ENCODE results near the gene ABCG1. TPM values are rescaled to one million over a fixed set of nuclear protein-coding genes. Genes with fewer than 3 reads are reported as not detected.

Gene ABCG1
- total RNA-seq, 1 experiment from 2014 or later, result 6.0 TPM

- no peak for DNase-seq (ENCODE audit: low spot score)
- in situ Hi-C loops (cut with HindIII; ENCODE audit: low sequenced_read_pairs), result no loop called here
These were observed 9.2 kb downstream of the ABCG1 start for GRCh38 chr21:42227909-42228708.

GRCh38 chr21:42228709-42229220, 9.8 kb downstream of the ABCG1 start:
- no peak for DNase-seq (ENCODE audit: low spot score)
- in situ Hi-C loops (cut with HindIII; ENCODE audit: low sequenced_read_pairs), result no loop called here

GRCh38 chr21:42229676-42230075, 10.7 kb downstream of the ABCG1 start:
- no peak for DNase-seq (ENCODE audit: low spot score)
- in situ Hi-C loops (cut with HindIII; ENCODE audit: low sequenced_read_pairs), result no loop called here

GRCh38 chr21:42230178-42230577, 11.2 kb downstream of the ABCG1 start:
- in situ Hi-C loops (cut with HindIII; ENCODE audit: low sequenced_read_pairs), result no loop called here
- DNase-seq (ENCODE audit: low spot score), result no peak

- no peak for DNase-seq (ENCODE audit: low spot score)
- in situ Hi-C loops (cut with HindIII; ENCODE audit: low sequenced_read_pairs), result no loop called here
These were observed 11.7 kb downstream of the ABCG1 start for GRCh38 chr21:42230636-42231035.

GRCh38 chr21:42231756-42232155, 12.8 kb downstream of the ABCG1 start:
- in situ Hi-C loops (cut with HindIII; ENCODE audit: low sequenced_read_pairs), result no loop called here

GRCh38 chr21:42232176-42232825, 13.4 kb downstream of the ABCG1 start:
- in situ Hi-C loops (cut with HindIII; ENCODE audit: low sequenced_read_pairs), result no loop called here

More at GRCh38 chr21:42231756-42232155, 12.8 kb downstream of the ABCG1 start:
- no peak for DNase-seq (ENCODE audit: low spot score)

GRCh38 chr21:42233067-42233961, 14.4 kb downstream of the ABCG1 start:
- in situ Hi-C loops (cut with HindIII; ENCODE audit: low sequenced_read_pairs), result no loop called here
- peak; percentile 51 for DNase-seq (ENCODE audit: low spot score)

More at GRCh38 chr21:42232176-42232825, 13.4 kb downstream of the ABCG1 start:
- peak; percentile 28 for DNase-seq (ENCODE audit: low spot score)

GRCh38 chr21:42234041-42234440, 15.1 kb downstream of the ABCG1 start:
- DNase-seq (ENCODE audit: low spot score), result no peak
- in situ Hi-C loops (cut with HindIII; ENCODE audit: low sequenced_read_pairs), result no loop called here

- in situ Hi-C loops (cut with HindIII; ENCODE audit: low sequenced_read_pairs), result no loop called here
- DNase-seq (ENCODE audit: low spot score), result peak; percentile 75
These were observed 15.7 kb downstream of the ABCG1 start for GRCh38 chr21:42234464-42235241.

- no peak for DNase-seq (ENCODE audit: low spot score)
- in situ Hi-C loops (cut with HindIII; ENCODE audit: low sequenced_read_pairs), result no loop called here
These were observed 16.7 kb downstream of the ABCG1 start for GRCh38 chr21:42235593-42235992.

- DNase-seq (ENCODE audit: low spot score), result no peak
- in situ Hi-C loops (cut with HindIII; ENCODE audit: low sequenced_read_pairs), result no loop called here
These were observed 17.1 kb downstream of the ABCG1 start for GRCh38 chr21:42236014-42236413.

GRCh38 chr21:42236693-42237092, 17.8 kb downstream of the ABCG1 start:
- no peak for DNase-seq (ENCODE audit: low spot score)
- in situ Hi-C loops (cut with HindIII; ENCODE audit: low sequenced_read_pairs), result no loop called here

- peak; percentile 38 for DNase-seq (ENCODE audit: low spot score)
- in situ Hi-C loops (cut with HindIII; ENCODE audit: low sequenced_read_pairs), result no loop called here
These were observed 18.2 kb downstream of the ABCG1 start for GRCh38 chr21:42237161-42237560.

GRCh38 chr21:42237577-42237976, 18.6 kb downstream of the ABCG1 start:
- no peak for DNase-seq (ENCODE audit: low spot score)
- in situ Hi-C loops (cut with HindIII; ENCODE audit: low sequenced_read_pairs), result no loop called here

GRCh38 chr21:42238185-42238934, 19.4 kb downstream of the ABCG1 start:
- DNase-seq (ENCODE audit: low spot score), result peak; percentile 57
- in situ Hi-C loops (cut with HindIII; ENCODE audit: low sequenced_read_pairs), result no loop called here

GRCh38 chr21:42239556-42239955, 20.6 kb downstream of the ABCG1 start:
- DNase-seq (ENCODE audit: low spot score), result no peak
- in situ Hi-C loops (cut with HindIII; ENCODE audit: low sequenced_read_pairs), result no loop called here

GRCh38 chr21:42239973-42240372, 21.0 kb downstream of the ABCG1 start:
- in situ Hi-C loops (cut with HindIII; ENCODE audit: low sequenced_read_pairs), result no loop called here
- no peak for DNase-seq (ENCODE audit: low spot score)

Data from G401 (cell line).